Measurements from ENCODE around the gene SLC5A3. TPM values are rescaled to one million over a fixed set of nuclear protein-coding genes. Genes with fewer than 3 reads are reported as not detected.

The SLC5A3 gene
- polyA plus RNA-seq, 1 donor from 2014 or later: 18.2 TPM

GRCh38 chr21:34100337-34100736 is 27.0 kb downstream of the SLC5A3 start:
- no peak overlapping the region for H3K27ac ChIP-seq (ENCODE audit: low read length)
- H3K4me2 ChIP-seq (ENCODE audit: low read length): no peak overlapping the region
- no peak overlapping the region for H3K9ac ChIP-seq (ENCODE audit: low read length)
- H3K36me3 ChIP-seq (ENCODE audit: insufficient read depth, low read length): peaks cover 8% of the 10 kb centered on the region
- H3K9me2 ChIP-seq (ENCODE audit: insufficient read depth, low read length): no peaks in the 10 kb centered on the region
- no peak overlapping the region for H2AFZ ChIP-seq (ENCODE audit: low read depth, low read length)
- H3K4me3 ChIP-seq (ENCODE audit: low read length): no peak overlapping the region
- no peaks in the 10 kb centered on the region for H3F3A ChIP-seq (ENCODE audit: insufficient read depth, low read length, poor library complexity, severe bottlenecking)
- peaks cover 47% of the 10 kb centered on the region for H3K79me2 ChIP-seq (replicated peaks; ENCODE audit: insufficient read depth, low read length)
- H3K27me3 ChIP-seq (ENCODE audit: insufficient read depth, low read depth, low read length): no peaks in the 10 kb centered on the region
- TF ChIP-seq SMC3 (conservative IDR thresholded peaks at IDR 0.05; ENCODE audit: poor library complexity): no peak
- TF ChIP-seq, protein P1, sequence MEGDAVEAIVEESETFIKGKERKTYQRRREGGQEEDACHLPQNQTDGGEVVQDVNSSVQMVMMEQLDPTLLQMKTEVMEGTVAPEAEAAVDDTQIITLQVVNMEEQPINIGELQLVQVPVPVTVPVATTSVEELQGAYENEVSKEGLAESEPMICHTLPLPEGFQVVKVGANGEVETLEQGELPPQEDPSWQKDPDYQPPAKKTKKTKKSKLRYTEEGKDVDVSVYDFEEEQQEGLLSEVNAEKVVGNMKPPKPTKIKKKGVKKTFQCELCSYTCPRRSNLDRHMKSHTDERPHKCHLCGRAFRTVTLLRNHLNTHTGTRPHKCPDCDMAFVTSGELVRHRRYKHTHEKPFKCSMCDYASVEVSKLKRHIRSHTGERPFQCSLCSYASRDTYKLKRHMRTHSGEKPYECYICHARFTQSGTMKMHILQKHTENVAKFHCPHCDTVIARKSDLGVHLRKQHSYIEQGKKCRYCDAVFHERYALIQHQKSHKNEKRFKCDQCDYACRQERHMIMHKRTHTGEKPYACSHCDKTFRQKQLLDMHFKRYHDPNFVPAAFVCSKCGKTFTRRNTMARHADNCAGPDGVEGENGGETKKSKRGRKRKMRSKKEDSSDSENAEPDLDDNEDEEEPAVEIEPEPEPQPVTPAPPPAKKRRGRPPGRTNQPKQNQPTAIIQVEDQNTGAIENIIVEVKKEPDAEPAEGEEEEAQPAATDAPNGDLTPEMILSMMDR (IDR thresholded peaks at IDR 0.05; ENCODE audit: poor library complexity, severe bottlenecking): no peak
- TF ChIP-seq EZH2 (IDR thresholded peaks at IDR 0.05; ENCODE audit: borderline replicate concordance, insufficient read depth, low read length, poor library complexity, severe bottlenecking): no peak
- TF ChIP-seq POLR2AphosphoS5 (IDR thresholded peaks at IDR 0.05): no peak
- TF ChIP-seq REST (IDR thresholded peaks at IDR 0.05; ENCODE audit: borderline replicate concordance): no peak
- no peak for TF ChIP-seq MXI1 (conservative IDR thresholded peaks at IDR 0.05; ENCODE audit: poor library complexity, severe bottlenecking)
- no peak for TF ChIP-seq EP300 (conservative IDR thresholded peaks at IDR 0.05; ENCODE audit: poor library complexity, severe bottlenecking)
- TF ChIP-seq TAF1 (IDR thresholded peaks at IDR 0.05; ENCODE audit: low read depth): no peak
- TF ChIP-seq RAD21 (conservative IDR thresholded peaks at IDR 0.05): no peak
- H4K20me1 ChIP-seq (ENCODE audit: insufficient read depth): no peaks in the 10 kb centered on the region
- no peaks in the 10 kb centered on the region for H3K9me3 ChIP-seq (ENCODE audit: low read length)

DNA sequence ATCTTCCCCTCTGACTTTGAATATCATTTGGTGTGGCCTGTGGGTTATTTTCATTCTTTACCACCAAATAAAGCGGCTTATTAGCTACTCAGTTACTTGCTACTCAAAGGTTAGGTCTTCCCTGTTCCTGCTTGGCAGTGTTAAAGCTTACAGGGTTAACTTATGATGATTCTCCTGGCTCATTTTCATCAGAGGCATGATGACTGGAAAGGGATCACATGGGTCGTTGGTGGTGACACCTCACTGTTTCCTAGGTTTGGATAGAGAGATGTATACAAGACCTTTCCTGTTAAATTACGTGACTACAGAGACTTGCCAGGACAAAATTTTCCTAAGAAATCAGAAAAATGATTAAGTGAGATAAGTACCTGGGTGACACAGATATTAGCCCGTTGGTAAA is 27.4 kb downstream of the SLC5A3 start:
- peaks cover 47% of the 10 kb centered on the region for H3K79me2 ChIP-seq (replicated peaks; ENCODE audit: insufficient read depth, low read length)
- H4K20me1 ChIP-seq (ENCODE audit: insufficient read depth): no peaks in the 10 kb centered on the region
- H3K4me2 ChIP-seq (ENCODE audit: low read length): no peak overlapping the region

More for the DNA sequence above, 27.4 kb downstream of the SLC5A3 start:
- no peak overlapping the region for H3K9ac ChIP-seq (ENCODE audit: low read length)
- no peak overlapping the region for H2AFZ ChIP-seq (ENCODE audit: low read depth, low read length)
- no peak overlapping the region for H3K27ac ChIP-seq (ENCODE audit: low read length)
- TF ChIP-seq SMC3 (conservative IDR thresholded peaks at IDR 0.05; ENCODE audit: poor library complexity) (no peak), MXI1 (conservative IDR thresholded peaks at IDR 0.05; ENCODE audit: poor library complexity, severe bottlenecking) (no peak), REST (IDR thresholded peaks at IDR 0.05; ENCODE audit: borderline replicate concordance) (no peak), RAD21 (conservative IDR thresholded peaks at IDR 0.05) (no peak), POLR2AphosphoS5 (IDR thresholded peaks at IDR 0.05) (no peak), EZH2 (IDR thresholded peaks at IDR 0.05; ENCODE audit: borderline replicate concordance, insufficient read depth, low read length, poor library complexity, severe bottlenecking) (no peak), EP300 (conservative IDR thresholded peaks at IDR 0.05; ENCODE audit: poor library complexity, severe bottlenecking) (no peak), TAF1 (IDR thresholded peaks at IDR 0.05; ENCODE audit: low read depth) (no peak)
- TF ChIP-seq, protein P1 (IDR thresholded peaks at IDR 0.05; ENCODE audit: poor library complexity, severe bottlenecking): no peak
- H3K4me3 ChIP-seq (ENCODE audit: low read length): no peak overlapping the region
- H3K9me3 ChIP-seq (ENCODE audit: low read length): no peaks in the 10 kb centered on the region
- peaks cover 8% of the 10 kb centered on the region for H3K36me3 ChIP-seq (ENCODE audit: insufficient read depth, low read length)
- H3F3A ChIP-seq (ENCODE audit: insufficient read depth, low read length, poor library complexity, severe bottlenecking): no peaks in the 10 kb centered on the region
- H3K9me2 ChIP-seq (ENCODE audit: insufficient read depth, low read length): no peaks in the 10 kb centered on the region
- H3K27me3 ChIP-seq (ENCODE audit: insufficient read depth, low read depth, low read length): no peaks in the 10 kb centered on the region

Measured in neural cell (in vitro differentiated cells).